IMR-90 (cell line): ENCODE measurements around the gene PLEKHS1. TPM values are rescaled to one million over a fixed set of nuclear protein-coding genes. Genes with fewer than 3 reads are reported as not detected.
"Not testable (repeated sequence)": the region's sequence is repeated elsewhere in the genome, so short reads cannot be mapped to it uniquely, and the experiment has no call there.

ENCODE experiments used
- ATAC-seq: fragments of 200-7000 bp; cut with Tn5 transposase; 2 replicates; pipeline ENCODE4 v1.9.1; 2020; ENCODE audit warnings: low read depth, mild to moderate bottlenecking, moderate library complexity
- BruUV-seq: library from RNA; stranded (reverse); fragments of 400-500 nt; replicated peaks from 2 replicates; lab custom pipeline; 2021; lab: Mats Ljungman, UMichigan
- CTCF ChIA-PET: fragments of 300-600 bp; formaldehyde crosslinking; extraction: SDS; loops from one replicate; lab custom pipeline; 2021; ENCODE audit warnings: antibody characterized with exemption; lab: Yijun Ruan, JAX
- POLR2A ChIA-PET: fragments of 300-600 bp; sonication (Branson Sonifier 250); formaldehyde crosslinking; loops from one replicate; lab custom pipeline; 2022; ENCODE audit warnings: antibody characterized with exemption; ENCODE audit not compliant: unreplicated experiment; lab: Charles Lee
- DNase-seq: peaks from one replicate; pipeline ENCODE4 v3.0.0; 2013
- H2AFZ ChIP-seq: replicated peaks from 2 replicates; pipeline ENCODE3; 2013; ENCODE audit warnings: low read length, mild to moderate bottlenecking; ENCODE audit not compliant: poor library complexity
- H2AK5ac ChIP-seq: 2 replicates; pipeline ENCODE4 v1.6.1; 2013; ENCODE audit warnings: low read depth, low read length, inconsistent platforms
- H2AK9ac ChIP-seq: replicated peaks from 2 replicates; pipeline ENCODE3; 2013; ENCODE audit warnings: mild to moderate bottlenecking, low read depth, low read length, moderate library complexity; ENCODE audit not compliant: poor library complexity
- H2BK120ac ChIP-seq: 2 replicates; pipeline ENCODE4 v1.6.1; 2013; ENCODE audit warnings: low read depth, low read length, inconsistent platforms
- H2BK15ac ChIP-seq: 3 replicates; pipeline ENCODE4 v1.6.1; 2013; ENCODE audit warnings: low read depth, low read length, inconsistent platforms
- H2BK20ac ChIP-seq: 2 replicates; pipeline ENCODE4 v1.6.1; 2013; ENCODE audit warnings: low read depth, mild to moderate bottlenecking, inconsistent platforms, low read length, moderate library complexity
- H2BK5ac ChIP-seq: 2 replicates; pipeline ENCODE4 v1.6.1; 2013; ENCODE audit warnings: mild to moderate bottlenecking, low read depth, low read length, inconsistent platforms; ENCODE audit not compliant: poor library complexity, severe bottlenecking
- H3K14ac ChIP-seq: replicated peaks from 2 replicates; pipeline ENCODE4 v1.6.1; 2013; ENCODE audit warnings: low read depth, low read length, inconsistent platforms
- H3K18ac ChIP-seq: 2 replicates; pipeline ENCODE4 v1.6.1; 2013; ENCODE audit warnings: low read depth, low read length, control low read depth
- H3K23ac ChIP-seq: 2 replicates; pipeline ENCODE4 v1.6.1; 2013; ENCODE audit warnings: low read depth, low read length, inconsistent platforms
- H3K27ac ChIP-seq: 2 replicates; pipeline ENCODE4 v1.5.1; 2013; ENCODE audit warnings: mild to moderate bottlenecking, control low read depth, low read length; ENCODE audit not compliant: insufficient read depth
- H3K27me3 ChIP-seq: 2 replicates; pipeline ENCODE4 v1.6.1; 2013; ENCODE audit warnings: low read length; ENCODE audit not compliant: control insufficient read depth, insufficient read depth
- H3K36me3 ChIP-seq: 2 replicates; pipeline ENCODE4 v1.6.1; 2013; ENCODE audit warnings: low read length, mixed read lengths; ENCODE audit not compliant: control insufficient read depth, insufficient read depth
- H3K4ac ChIP-seq: 2 replicates; pipeline ENCODE4 v1.6.1; 2013; ENCODE audit warnings: low read depth, low read length, inconsistent platforms
- H3K4me1 ChIP-seq: 2 replicates; pipeline ENCODE4 v1.6.1; 2013; ENCODE audit warnings: low read length, mixed read lengths; ENCODE audit not compliant: control insufficient read depth, insufficient read depth
- H3K4me2 ChIP-seq: 2 replicates; pipeline ENCODE4 v1.6.1; 2013; ENCODE audit warnings: low read depth, mild to moderate bottlenecking, control low read depth, low read length, moderate library complexity
- H3K4me3 ChIP-seq: 2 replicates; pipeline ENCODE4 v1.5.1; 2013; ENCODE audit warnings: low read depth, mild to moderate bottlenecking, control low read depth, low read length, moderate library complexity; ENCODE audit not compliant: insufficient read depth
- H3K56ac ChIP-seq: 2 replicates; pipeline ENCODE4 v1.6.1; 2013; ENCODE audit warnings: low read length, inconsistent platforms; ENCODE audit not compliant: insufficient read depth; ENCODE audit errors: extremely low read depth
- H3K79me1 ChIP-seq, 2 experiments: 2 replicates each; pipeline ENCODE4 v1.6.1; 2013; ENCODE audit warnings: low read length in 2 of 2, inconsistent platforms in 1 of 2, low read depth in 1 of 2
- H3K9ac ChIP-seq: 2 replicates; pipeline ENCODE4 v1.6.1; 2013; ENCODE audit warnings: low read depth, low read length, control low read depth
- H3K9me1 ChIP-seq: 2 replicates; pipeline ENCODE4 v1.6.1; 2013; ENCODE audit warnings: low read length, inconsistent platforms; ENCODE audit not compliant: insufficient read depth
- H3K9me3 ChIP-seq: 2 replicates; pipeline ENCODE4 v1.6.1; 2013; ENCODE audit warnings: low read length; ENCODE audit not compliant: control insufficient read depth, insufficient read depth
- H4K20me1 ChIP-seq: 2 replicates; pipeline ENCODE4 v1.6.1; 2013; ENCODE audit warnings: low read length, inconsistent platforms; ENCODE audit not compliant: insufficient read depth
- H4K5ac ChIP-seq: 2 replicates; pipeline ENCODE4 v1.6.1; 2013; ENCODE audit warnings: mild to moderate bottlenecking, low read depth, low read length, control low read depth
- H4K8ac ChIP-seq, 2 experiments: 2 replicates each; pipeline ENCODE4 v1.6.1; 2013; ENCODE audit warnings: low read depth in 2 of 2, low read length in 2 of 2, control low read depth in 1 of 2, inconsistent platforms in 1 of 2
- H4K91ac ChIP-seq: 2 replicates; pipeline ENCODE4 v1.6.1; 2013; ENCODE audit warnings: low read depth, low read length, inconsistent platforms; ENCODE audit not compliant: insufficient read depth
- WGBS, 2 experiments: methylation state at CpG; one replicate each; pipeline versions ENCODE4 v1.1.5 to v1.1.7; 2013; ENCODE audit warnings: missing lambda C conversion rate in 2 of 2; ENCODE audit not compliant: insufficient read length in 1 of 2; ENCODE audit errors: extremely low coverage in 2 of 2; 5-methylcytosine and 5-hydroxymethylcytosine counted together
- dilution Hi-C: fragments of 300-500 bp; cut with HindIII; formaldehyde crosslinking; loops from one replicate; pipeline ENCODE4 v1.14.3; 2018; ENCODE audit warnings: low sequenced_read_pairs; ENCODE audit not compliant: unreplicated experiment
- in situ Hi-C: fragments of 300-500 bp; cut with MboI; formaldehyde crosslinking; loops from 3 replicates; pipeline ENCODE4 v1.14.3; 2019; ENCODE audit warnings: low sequenced_read_pairs, inconsistent platforms, mixed read lengths
- intact Hi-C: fragments of 100-400 bp; cut with micrococcal nuclease; formaldehyde crosslinking; loops from 2 replicates; pipeline ENCODE4 v1.10.0; 2022
- polyA plus RNA-seq, 3 experiments: library from polyadenylated mRNA; depleted of rRNA; stranded (reverse); fragments of >200 nt; gene quantifications; 2 replicates each; pipeline ENCODE4 v1.2.3, GENCODE V29; 2012; ENCODE audit warnings: low replicate concordance in 1 of 3
- total RNA-seq: library from RNA; depleted of rRNA; stranded (reverse); fragments of >200 nt; gene quantifications from 2 replicates; pipeline ENCODE4 v1.2.3, GENCODE V29; 2012

PLEKHS1 gene
- total and polyA plus RNA-seq, 2 of the 4 experiments (the other 2 are of a cell fraction), result not detected

- H2AK5ac ChIP-seq, H3K4me1 ChIP-seq, CTCF ChIA-PET, intact Hi-C loops, H4K8ac ChIP-seq, H3K79me1 ChIP-seq, H3K4me2 ChIP-seq, ATAC-seq, POLR2A ChIA-PET, H3K27ac ChIP-seq, in situ Hi-C loops, H3K23ac ChIP-seq, H3K18ac ChIP-seq, H3K4me3 ChIP-seq, H3K36me3 ChIP-seq, H3K9me1 ChIP-seq, H3K9ac ChIP-seq, H3K14ac ChIP-seq, H2BK120ac ChIP-seq, H4K20me1 ChIP-seq, H3K4ac ChIP-seq, H3K56ac ChIP-seq, H4K91ac ChIP-seq, H3K9me3 ChIP-seq, H4K5ac ChIP-seq, dilution Hi-C loops, H2BK20ac ChIP-seq, H2AK9ac ChIP-seq, DNase-seq, H2BK5ac ChIP-seq, H3K27me3 ChIP-seq, H2AFZ ChIP-seq, H2BK15ac ChIP-seq, BruUV-seq: not testable (repeated sequence)
- no CpG with 5 or more reads among the region's 1 CpG for WGBS, 2 experiments
These were observed 63.2 kb downstream of the PLEKHS1 start for GRCh38 chr10:113814700-113815099.
